Ishikawa (cell line): Measurements from ENCODE around the gene MYL4.

ENCODE experiments used
- CEBPB ChIP-seq: IDR thresholded peaks from 2 replicates; pipeline ENCODE4 v1.6.1; 2012
- CREB1 ChIP-seq: IDR thresholded peaks from 2 replicates; pipeline ENCODE4 v1.6.1; 2012; ENCODE audit warnings: low read depth
- EGR1 ChIP-seq: IDR thresholded peaks from 2 replicates; pipeline ENCODE4 v1.6.1; 2012
- EP300 ChIP-seq: IDR thresholded peaks from 2 replicates; pipeline ENCODE4 v1.6.1; 2012; ENCODE audit warnings: borderline replicate concordance
- FOXM1 ChIP-seq: IDR thresholded peaks from 2 replicates; pipeline ENCODE4 v1.6.1; 2012; ENCODE audit warnings: low read depth, borderline replicate concordance
- MAX ChIP-seq: IDR thresholded peaks from 2 replicates; pipeline ENCODE4 v1.6.1; 2012
- NFIC ChIP-seq: IDR thresholded peaks from 2 replicates; pipeline ENCODE4 v1.6.1; 2012
- RAD21 ChIP-seq: IDR thresholded peaks from 2 replicates; pipeline ENCODE4 v1.6.1; 2012; ENCODE audit warnings: low read depth
- TAF1 ChIP-seq: IDR thresholded peaks from 2 replicates; pipeline ENCODE4 v1.6.1; 2012; ENCODE audit warnings: low read depth, mild to moderate bottlenecking
- TCF12 ChIP-seq: IDR thresholded peaks from 2 replicates; pipeline ENCODE4 v1.6.1; 2012; ENCODE audit warnings: low read depth
- TEAD4 ChIP-seq: IDR thresholded peaks from 2 replicates; pipeline ENCODE4 v1.6.1; 2012
- USF1 ChIP-seq: IDR thresholded peaks from 2 replicates; pipeline ENCODE4 v1.6.1; 2012
- YY1 ChIP-seq: IDR thresholded peaks from 2 replicates; pipeline ENCODE4 v1.6.1; 2012; ENCODE audit warnings: low read depth
- ZBTB7A ChIP-seq: IDR thresholded peaks from 2 replicates; pipeline ENCODE4 v1.6.1; 2012; ENCODE audit warnings: low read depth
- TF ChIP-seq, protein P1 (sequence below): IDR thresholded peaks from 2 replicates; pipeline ENCODE4 v1.6.1; 2012; ENCODE audit warnings: low read depth, mild to moderate bottlenecking

MYL4 gene

DNA sequence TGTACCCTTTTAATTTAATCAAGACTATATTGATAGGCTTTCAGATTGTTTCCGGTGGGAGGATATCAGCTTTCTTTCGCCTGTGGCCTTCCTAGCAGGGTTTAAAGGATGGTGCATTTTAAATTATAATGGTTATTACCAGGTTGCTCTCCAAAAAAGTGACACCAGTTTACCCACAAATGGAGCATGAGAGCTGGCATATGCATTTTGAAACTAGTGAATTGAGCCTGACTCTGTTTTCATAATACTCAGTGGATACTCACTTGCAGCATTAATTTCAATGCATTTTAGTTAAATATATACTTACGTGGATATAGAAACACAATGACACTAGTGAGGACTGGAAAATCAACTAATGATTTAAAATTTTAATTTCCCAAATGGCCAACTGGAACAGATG lies 5.8 kb downstream of the MYL4 start:
- TF ChIP-seq ZBTB7A (no peak), CEBPB (no peak), MAX (no peak), RAD21 (no peak), TEAD4 (no peak), NFIC (no peak), USF1 (no peak), FOXM1 (no peak), CREB1 (no peak)
- TF ChIP-seq, protein P1, sequence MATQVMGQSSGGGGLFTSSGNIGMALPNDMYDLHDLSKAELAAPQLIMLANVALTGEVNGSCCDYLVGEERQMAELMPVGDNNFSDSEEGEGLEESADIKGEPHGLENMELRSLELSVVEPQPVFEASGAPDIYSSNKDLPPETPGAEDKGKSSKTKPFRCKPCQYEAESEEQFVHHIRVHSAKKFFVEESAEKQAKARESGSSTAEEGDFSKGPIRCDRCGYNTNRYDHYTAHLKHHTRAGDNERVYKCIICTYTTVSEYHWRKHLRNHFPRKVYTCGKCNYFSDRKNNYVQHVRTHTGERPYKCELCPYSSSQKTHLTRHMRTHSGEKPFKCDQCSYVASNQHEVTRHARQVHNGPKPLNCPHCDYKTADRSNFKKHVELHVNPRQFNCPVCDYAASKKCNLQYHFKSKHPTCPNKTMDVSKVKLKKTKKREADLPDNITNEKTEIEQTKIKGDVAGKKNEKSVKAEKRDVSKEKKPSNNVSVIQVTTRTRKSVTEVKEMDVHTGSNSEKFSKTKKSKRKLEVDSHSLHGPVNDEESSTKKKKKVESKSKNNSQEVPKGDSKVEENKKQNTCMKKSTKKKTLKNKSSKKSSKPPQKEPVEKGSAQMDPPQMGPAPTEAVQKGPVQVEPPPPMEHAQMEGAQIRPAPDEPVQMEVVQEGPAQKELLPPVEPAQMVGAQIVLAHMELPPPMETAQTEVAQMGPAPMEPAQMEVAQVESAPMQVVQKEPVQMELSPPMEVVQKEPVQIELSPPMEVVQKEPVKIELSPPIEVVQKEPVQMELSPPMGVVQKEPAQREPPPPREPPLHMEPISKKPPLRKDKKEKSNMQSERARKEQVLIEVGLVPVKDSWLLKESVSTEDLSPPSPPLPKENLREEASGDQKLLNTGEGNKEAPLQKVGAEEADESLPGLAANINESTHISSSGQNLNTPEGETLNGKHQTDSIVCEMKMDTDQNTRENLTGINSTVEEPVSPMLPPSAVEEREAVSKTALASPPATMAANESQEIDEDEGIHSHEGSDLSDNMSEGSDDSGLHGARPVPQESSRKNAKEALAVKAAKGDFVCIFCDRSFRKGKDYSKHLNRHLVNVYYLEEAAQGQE = no peak

DNA sequence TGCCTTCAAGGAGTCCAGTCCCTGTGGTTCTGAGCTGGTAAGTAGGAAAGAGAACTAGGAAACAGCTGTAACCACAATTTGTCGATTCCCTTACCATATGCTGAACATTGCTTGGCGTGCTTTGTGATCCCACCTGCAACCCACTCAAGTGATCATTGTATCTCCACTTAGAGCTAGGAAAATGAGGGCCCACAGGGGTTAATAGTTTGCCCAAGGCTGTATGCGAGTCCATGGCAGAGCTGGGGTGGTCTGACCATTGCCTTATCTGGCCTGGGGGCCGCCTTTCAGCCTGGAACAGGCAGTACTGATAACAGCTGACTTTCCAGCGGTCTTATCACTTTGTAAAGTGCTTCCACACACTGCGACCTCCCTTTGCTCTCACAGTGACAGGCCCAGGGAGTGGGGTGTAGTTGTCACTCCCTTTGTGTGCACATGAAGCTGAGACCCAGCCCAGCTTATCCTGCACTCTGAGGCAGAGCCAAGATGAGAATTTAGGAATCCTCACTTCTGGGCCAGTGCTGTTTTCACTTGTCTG lies 9.8 kb downstream of the MYL4 start:
- TF ChIP-seq MAX (no peak), TAF1 (no peak), RAD21 (no peak), CREB1 (no peak), FOXM1 (no peak), YY1 (no peak), CEBPB (no peak), EP300 (no peak), ZBTB7A (no peak), TEAD4 (no peak)

GRCh38 chr17:47219621-47220475 lies 10.7 kb downstream of the MYL4 start:
- TF ChIP-seq YY1 (no peak), ZBTB7A (no peak), FOXM1 (no peak), TAF1 (no peak), CEBPB (no peak), TEAD4 (no peak), MAX (no peak), EP300 (no peak), EGR1 (no peak), USF1 (no peak), CREB1 (no peak), NFIC (no peak), RAD21 (no peak), TCF12 (no peak)
- TF ChIP-seq, protein P1 = no peak

GRCh38 chr17:47220531-47220999 lies 11.4 kb downstream of the MYL4 start:
- TF ChIP-seq CREB1 = no peak
- no peak for TF ChIP-seq ZBTB7A
- no peak for TF ChIP-seq USF1
- no peak for TF ChIP-seq RAD21
- no peak for TF ChIP-seq TEAD4
- TF ChIP-seq FOXM1 = no peak
- TF ChIP-seq NFIC = no peak
- TF ChIP-seq EP300 = no peak
- no peak for TF ChIP-seq YY1
- TF ChIP-seq EGR1 = no peak
- TF ChIP-seq TAF1 = no peak

DNA sequence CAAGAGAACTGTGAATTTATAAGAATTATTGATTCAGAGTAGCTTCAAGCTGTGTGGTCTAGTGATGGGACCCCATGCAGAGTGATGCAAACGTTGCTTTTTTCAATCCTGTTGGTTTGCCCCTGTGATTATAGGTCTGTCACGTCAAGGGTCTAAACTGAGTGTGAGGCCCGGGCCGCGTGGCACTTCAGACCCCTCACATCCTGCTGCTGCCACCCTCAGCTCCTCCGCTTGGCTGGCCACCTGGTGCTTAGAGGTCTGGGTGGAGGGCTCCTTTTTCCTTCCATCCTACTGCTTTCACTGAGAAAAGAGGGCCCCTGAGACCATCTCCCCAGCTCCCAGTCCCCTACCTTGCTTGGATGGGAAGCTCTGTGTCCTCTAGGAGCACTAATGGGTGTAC lies 12.0 kb downstream of the MYL4 start:
- TF ChIP-seq, protein P1 = no peak
- no peak for TF ChIP-seq TEAD4
- TF ChIP-seq TCF12 = no peak
- no peak for TF ChIP-seq EP300
- TF ChIP-seq RAD21 = no peak
